Measurements from ENCODE around the gene UNC5B.

Gene UNC5B

GRCh38 chr10:71286521-71287294, 74.3 kb downstream of the UNC5B start:
- H3K9me3 ChIP-seq (replicated peaks; ENCODE audit: insufficient read depth, low read length) = no peaks in the 10 kb centered on the region
- no peaks in the 10 kb centered on the region for H3K9me2 ChIP-seq (replicated peaks; ENCODE audit: insufficient read depth, low read length)
- no peak overlapping the region for H3K27ac ChIP-seq (ENCODE audit: low read length)
- H3K4me3 ChIP-seq (ENCODE audit: low read length) = no peak overlapping the region
- H2AFZ ChIP-seq (ENCODE audit: low read length) = no peak overlapping the region
- peaks cover 66% of the 10 kb centered on the region for H3K27me3 ChIP-seq (replicated peaks; ENCODE audit: insufficient read depth, low read length)
- no peaks in the 10 kb centered on the region for H3K79me2 ChIP-seq (ENCODE audit: low read length)
- H3F3A ChIP-seq (ENCODE audit: insufficient read depth, low read length) = no peaks in the 10 kb centered on the region
- no peaks in the 10 kb centered on the region for H3K4me1 ChIP-seq (ENCODE audit: low read length)
- H3K4me2 ChIP-seq (ENCODE audit: low read depth, low read length) = no peak overlapping the region
- DNase-seq = no peak
- H3K36me3 ChIP-seq (replicated peaks; ENCODE audit: insufficient read depth, low read length) = no peaks in the 10 kb centered on the region
- H4K20me1 ChIP-seq (ENCODE audit: insufficient read depth, low read length) = no peaks in the 10 kb centered on the region
- H3K9ac ChIP-seq (ENCODE audit: low read length) = no peak overlapping the region
- no peak for TF ChIP-seq EZH2phosphoT487 (IDR thresholded peaks at IDR 0.05; ENCODE audit: low read length)
- no peak for TF ChIP-seq CTCF (IDR thresholded peaks at IDR 0.05; ENCODE audit: low read length)
- TF ChIP-seq EZH2 (optimal IDR thresholded peaks at IDR 0.05; ENCODE audit: low read depth, low read length) = no peak

- Histone ChIP-seq H3K9ac (ENCODE audit: low read length) (no peak overlapping the region), H4K20me1 (ENCODE audit: insufficient read depth, low read length) (no peaks in the 10 kb centered on the region), H2AFZ (ENCODE audit: low read length) (no peak overlapping the region), H3K27me3 (replicated peaks; ENCODE audit: insufficient read depth, low read length) (peaks cover 73% of the 10 kb centered on the region), H3K9me3 (replicated peaks; ENCODE audit: insufficient read depth, low read length) (no peaks in the 10 kb centered on the region), H3F3A (ENCODE audit: insufficient read depth, low read length) (no peaks in the 10 kb centered on the region), H3K4me2 (ENCODE audit: low read depth, low read length) (no peak overlapping the region), H3K79me2 (ENCODE audit: low read length) (no peaks in the 10 kb centered on the region), H3K4me3 (ENCODE audit: low read length) (no peak overlapping the region), H3K27ac (ENCODE audit: low read length) (no peak overlapping the region), H3K36me3 (replicated peaks; ENCODE audit: insufficient read depth, low read length) (no peaks in the 10 kb centered on the region), H3K4me1 (ENCODE audit: low read length) (no peaks in the 10 kb centered on the region), H3K9me2 (replicated peaks; ENCODE audit: insufficient read depth, low read length) (no peaks in the 10 kb centered on the region)
- DNase-seq = no peak
- TF ChIP-seq EZH2 (optimal IDR thresholded peaks at IDR 0.05; ENCODE audit: low read depth, low read length) (no peak), CTCF (IDR thresholded peaks at IDR 0.05; ENCODE audit: low read length) (no peak), EZH2phosphoT487 (IDR thresholded peaks at IDR 0.05; ENCODE audit: low read length) (no peak)
Measured at GRCh38 chr10:71287456-71287855, 75.1 kb downstream of the UNC5B start.

DNA sequence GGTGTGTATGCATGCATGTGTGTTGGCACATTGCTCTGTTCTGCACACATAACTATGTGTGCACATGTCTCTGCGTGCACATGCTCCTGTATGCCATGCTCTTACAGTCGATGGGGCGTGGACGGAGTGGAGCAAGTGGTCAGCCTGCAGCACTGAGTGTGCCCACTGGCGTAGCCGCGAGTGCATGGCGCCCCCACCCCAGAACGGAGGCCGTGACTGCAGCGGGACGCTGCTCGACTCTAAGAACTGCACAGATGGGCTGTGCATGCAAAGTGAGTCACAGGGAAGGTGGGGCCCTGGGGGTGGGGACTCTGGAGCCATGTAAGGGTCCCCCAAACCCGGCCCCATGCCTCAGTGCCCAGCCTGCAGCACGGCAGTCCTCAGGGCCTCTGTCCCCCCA, 76.1 kb downstream of the UNC5B start:
- H3K79me2 ChIP-seq (ENCODE audit: low read length) = no peaks in the 10 kb centered on the region
- no peak overlapping the region for H3K4me2 ChIP-seq (ENCODE audit: low read depth, low read length)
- H3K27me3 ChIP-seq (replicated peaks; ENCODE audit: insufficient read depth, low read length) = peaks cover 83% of the 10 kb centered on the region
- no peak overlapping the region for H3K9ac ChIP-seq (ENCODE audit: low read length)
- no peaks in the 10 kb centered on the region for H3F3A ChIP-seq (ENCODE audit: insufficient read depth, low read length)
- TF ChIP-seq EZH2 (optimal IDR thresholded peaks at IDR 0.05; ENCODE audit: low read depth, low read length) = no peak
- no peak for TF ChIP-seq EZH2phosphoT487 (IDR thresholded peaks at IDR 0.05; ENCODE audit: low read length)
- TF ChIP-seq CTCF (IDR thresholded peaks at IDR 0.05; ENCODE audit: low read length) = no peak
- no peaks in the 10 kb centered on the region for H3K9me2 ChIP-seq (replicated peaks; ENCODE audit: insufficient read depth, low read length)
- no peaks in the 10 kb centered on the region for H3K4me1 ChIP-seq (ENCODE audit: low read length)
- no peaks in the 10 kb centered on the region for H3K9me3 ChIP-seq (replicated peaks; ENCODE audit: insufficient read depth, low read length)
- H3K36me3 ChIP-seq (replicated peaks; ENCODE audit: insufficient read depth, low read length) = no peaks in the 10 kb centered on the region
- DNase-seq = no peak
- no peak overlapping the region for H3K27ac ChIP-seq (ENCODE audit: low read length)
- H3K4me3 ChIP-seq (ENCODE audit: low read length) = no peak overlapping the region
- H2AFZ ChIP-seq (ENCODE audit: low read length) = no peak overlapping the region
- no peaks in the 10 kb centered on the region for H4K20me1 ChIP-seq (ENCODE audit: insufficient read depth, low read length)
